K562 (cell line): ENCODE data around the gene RBBP7. TPM values are rescaled to one million over a fixed set of nuclear protein-coding genes. Genes with fewer than 3 reads are reported as not detected.

Experiments used
- ATAC-seq: fragments of 200-7000 bp; cut with Tn5 transposase; 3 replicates; pipeline ENCODE4 v1.9.1; 2020; ENCODE audit warnings: moderate library complexity
- BruUV-seq: library from RNA; stranded (reverse); fragments of 400-500 nt; replicated peaks from 2 replicates; lab custom pipeline; 2021; lab: Mats Ljungman, UMichigan
- CTCF ChIA-PET: fragments of 300-600 bp; formaldehyde crosslinking; extraction: SDS; loops from one replicate; lab custom pipeline; 2021; ENCODE audit warnings: low intra/inter-chr PET ratio; lab: Yijun Ruan, JAX
- POLR2A ChIA-PET: fragments of 300-600, 350-650 bp; sonication (Branson Sonifier 250); formaldehyde crosslinking; extraction: SDS; loops from one replicate; lab custom pipeline; 2021; ENCODE audit warnings: antibody characterized with exemption, inconsistent platforms; lab: Yijun Ruan, JAX
- DNase-seq, 4 experiments: peaks; one replicate each; pipeline versions ENCODE4 v3.0.0 to v3.0.0-alpha.2; 2011 to 2018; ENCODE audit warnings: low spot score in 3 of 4, mixed read lengths in 3 of 4; ENCODE audit errors: extremely low read depth in 1 of 4
- FAIRE-seq: peaks from 2 replicates; lab custom pipeline; 2011; peaks lifted over from hg19 to GRCh38; lab: Jason Lieb, UNC
- H2AFZ ChIP-seq: 2 replicates; pipeline ENCODE4 v1.6.0; 2011; ENCODE audit warnings: low read depth, low read length, control low read depth, inconsistent platforms
- H3K27ac ChIP-seq: fragments of 200-600 bp; 3 replicates; pipeline ENCODE4 v1.8.0; 2011; ENCODE audit warnings: low read depth, mild to moderate bottlenecking, control low read depth, inconsistent platforms, low read length, moderate library complexity, mixed read lengths; ENCODE audit errors: extremely low read depth
- H3K27me3 ChIP-seq, 2 experiments: fragments of 300-600 bp in 1 of 2; 2 replicates in 1 of 2; 3 replicates in 1 of 2; pipeline versions ENCODE4 v1.6.0 to v1.8.0; 2011; ENCODE audit warnings: inconsistent platforms in 2 of 2, low read length in 2 of 2, mild to moderate bottlenecking in 1 of 2, mixed read lengths in 1 of 2, moderate library complexity in 1 of 2; ENCODE audit not compliant: control insufficient read depth in 2 of 2, insufficient read depth in 2 of 2
- H3K36me3 ChIP-seq: fragments of 300-600 bp; 3 replicates; pipeline ENCODE4 v1.8.0; 2011; ENCODE audit warnings: mild to moderate bottlenecking, low read length, inconsistent platforms; ENCODE audit not compliant: control insufficient read depth, insufficient read depth
- H3K4me1 ChIP-seq, 2 experiments: fragments of 200-600 bp in 1 of 2; replicated peaks in 1 of 2; 2 replicates in 1 of 2; 3 replicates in 1 of 2; pipeline versions ENCODE4 v1.5.1 to v1.8.0; 2011; ENCODE audit warnings: inconsistent platforms in 2 of 2, low read length in 2 of 2, mild to moderate bottlenecking in 1 of 2, mixed read lengths in 1 of 2, moderate library complexity in 1 of 2; ENCODE audit not compliant: control insufficient read depth in 2 of 2, insufficient read depth in 2 of 2
- H3K4me2 ChIP-seq: 2 replicates; pipeline ENCODE4 v1.6.1; 2011; ENCODE audit warnings: low read length, control low read depth, inconsistent platforms, mixed read lengths; ENCODE audit not compliant: insufficient read depth
- H3K4me3 ChIP-seq: fragments of 200-600 bp; sonication (generic), shearing (Covaris generic); 2 replicates; pipeline ENCODE4 v1.5.1; 2016; ENCODE audit warnings: control low read depth, inconsistent platforms
- H3K79me2 ChIP-seq: fragments of 200-600 bp; 3 replicates; pipeline ENCODE4 v1.8.0; 2011; ENCODE audit warnings: low read length, inconsistent platforms; ENCODE audit not compliant: control insufficient read depth, insufficient read depth
- H3K9ac ChIP-seq, 2 experiments: 2 replicates each; pipeline versions ENCODE4 v1.6.0 to v1.6.1; 2011; ENCODE audit warnings: low read depth in 2 of 2, low read length in 2 of 2, control low read depth in 1 of 2, inconsistent platforms in 1 of 2, mild to moderate bottlenecking in 1 of 2, mixed read lengths in 1 of 2; ENCODE audit not compliant: insufficient read depth in 1 of 2
- H3K9me1 ChIP-seq: one replicate; pipeline ENCODE4 v1.6.0; 2011; ENCODE audit warnings: inconsistent platforms, mild to moderate bottlenecking, low read length, moderate library complexity; ENCODE audit not compliant: control insufficient read depth, insufficient read depth
- H3K9me3 ChIP-seq: replicated peaks from 2 replicates; pipeline ENCODE4 v1.5.1; 2011; ENCODE audit warnings: low read depth, low read length, inconsistent platforms; ENCODE audit not compliant: control insufficient read depth, insufficient read depth
- H4K20me1 ChIP-seq: replicated peaks from 2 replicates; pipeline ENCODE4 v1.6.1; 2011; ENCODE audit warnings: low read length, inconsistent platforms, mixed read lengths; ENCODE audit not compliant: control insufficient read depth, insufficient read depth
- HMGN3 ChIP-seq: IDR thresholded peaks from 2 replicates; pipeline ENCODE4 v1.6.1; 2011; ENCODE audit warnings: borderline replicate concordance, low read depth, mild to moderate bottlenecking, mixed read lengths, low read length; ENCODE audit not compliant: insufficient read length; ENCODE audit errors: extremely low read depth
- KDM5B ChIP-seq: fragments of 200-600 bp; sonication (generic); IDR thresholded peaks from 2 replicates; pipeline ENCODE4 v1.6.1; 2012; ENCODE audit warnings: low read depth, mild to moderate bottlenecking, moderate library complexity, low read length, control low read depth, inconsistent platforms; ENCODE audit not compliant: insufficient replicate concordance
- MECOM ChIP-seq: fragments of 250-450 bp; sonication (Bioruptor Pico); IDR thresholded peaks from 2 replicates; pipeline ENCODE4 v1.8.0; 2022; ENCODE audit warnings: inconsistent platforms
- MTA2 ChIP-seq: fragments of 450-650 bp; IDR thresholded peaks from 2 replicates; pipeline ENCODE4 v1.6.1; 2016; ENCODE audit warnings: low read depth
- MTF1 ChIP-seq: fragments of 250-450 bp; sonication (Bioruptor Pico); IDR thresholded peaks from 2 replicates; pipeline ENCODE4 v1.9.0; 2021; ENCODE audit warnings: moderate library complexity, mild to moderate bottlenecking, inconsistent platforms, borderline replicate concordance
- NFRKB ChIP-seq: fragments of 450-650 bp; IDR thresholded peaks from 2 replicates; pipeline ENCODE4 v1.6.1; 2016; ENCODE audit warnings: low read depth
- NFXL1 ChIP-seq: fragments of 450-650 bp; formaldehyde crosslinking; IDR thresholded peaks from 2 replicates; pipeline ENCODE4 v1.4.0; 2021; ENCODE audit warnings: mild to moderate bottlenecking
- PTTG1 ChIP-seq: fragments of 450-650 bp; IDR thresholded peaks from 2 replicates; pipeline ENCODE4 v1.6.1; 2016; ENCODE audit warnings: low read depth, mild to moderate bottlenecking, missing genetic modification characterization, missing compliant biosample characterization
- SIN3B ChIP-seq: fragments of 450-650 bp; IDR thresholded peaks from 2 replicates; pipeline ENCODE4 v1.6.1; 2017; ENCODE audit warnings: low read depth, mild to moderate bottlenecking, moderate library complexity
- SMC3 ChIP-seq: conservative IDR thresholded peaks from 2 replicates; pipeline ENCODE4 v1.6.1; 2011; ENCODE audit warnings: low read depth, low read length, improper control_type of control experiment; ENCODE audit not compliant: insufficient read depth
- WGBS: fragments of 100-300 bp; shearing (Covaris generic); methylation state at CpG from one replicate; pipeline ENCODE4 v1.1.6; 2016; ENCODE audit warnings: low coverage, mixed read lengths; ENCODE audit not compliant: insufficient coverage; ENCODE audit errors: missing lambda C conversion rate; 5-methylcytosine and 5-hydroxymethylcytosine counted together
- in situ Hi-C: fragments of 300-500 bp; cut with MboI; formaldehyde crosslinking; loops from 4 replicates; pipeline ENCODE4 v1.15.0; 2018; ENCODE audit warnings: inconsistent platforms, mixed read lengths
- intact Hi-C: fragments of 100-400 bp; cut with micrococcal nuclease; formaldehyde crosslinking; loops from 2 replicates; pipeline ENCODE4 v1.14.2; 2022
- polyA plus RNA-seq, 8 experiments: library from polyadenylated mRNA; depleted of rRNA in 4 of 8; stranded (reverse) in 5 of 8; unstranded in 3 of 8; fragments of >200 nt; fragmentation: Nextera tagmentation in 2 of 8; fragmentation: Illumina TruSeq in 1 of 8; extraction: Ambion mirVana in 2 of 8; extraction: Trizol in 1 of 8; gene quantifications; 2 replicates each; pipeline versions ENCODE4 v1.2.1 to v1.2.3, GENCODE V29; 2011 to 2014; ENCODE audit warnings: inconsistent platforms in 1 of 8, missing spikeins in 1 of 8
- total RNA-seq, 7 experiments: library from RNA; depleted of rRNA in 6 of 7; stranded (reverse); fragments of >200 nt in 6 of 7; fragmentation: Illumina TruSeq in 2 of 7; extraction: Trizol in 2 of 7; gene quantifications; 2 replicates each; pipeline versions ENCODE4 v1.2.1 to v1.2.3, GENCODE V29; 2011 to 2021; ENCODE audit warnings: low replicate concordance in 1 of 7
- TF ChIP-seq, protein P1 (sequence below): fragments of 250-450 bp; sonication (Bioruptor Pico); IDR thresholded peaks from 2 replicates; pipeline ENCODE4 v1.5.1; 2021; ENCODE audit warnings: mild to moderate bottlenecking
- TF ChIP-seq, protein P2 (sequence below): fragments of 250-450 bp; sonication (Bioruptor Pico); IDR thresholded peaks from 2 replicates; pipeline ENCODE4 v1.9.0; 2021; ENCODE audit warnings: mild to moderate bottlenecking, inconsistent platforms
- TF ChIP-seq, protein P3 (sequence below): fragments of 450-650 bp; formaldehyde crosslinking; IDR thresholded peaks from 2 replicates; pipeline ENCODE4 v1.4.0; 2020; ENCODE audit warnings: mild to moderate bottlenecking, moderate library complexity

RBBP7 gene
- total and polyA plus RNA-seq, 9 of the 15 experiments (the other 6 are each of a cell fraction or from before 2014, with no cell fraction given), result 79.0 to 364 (median 182) TPM

DNA sequence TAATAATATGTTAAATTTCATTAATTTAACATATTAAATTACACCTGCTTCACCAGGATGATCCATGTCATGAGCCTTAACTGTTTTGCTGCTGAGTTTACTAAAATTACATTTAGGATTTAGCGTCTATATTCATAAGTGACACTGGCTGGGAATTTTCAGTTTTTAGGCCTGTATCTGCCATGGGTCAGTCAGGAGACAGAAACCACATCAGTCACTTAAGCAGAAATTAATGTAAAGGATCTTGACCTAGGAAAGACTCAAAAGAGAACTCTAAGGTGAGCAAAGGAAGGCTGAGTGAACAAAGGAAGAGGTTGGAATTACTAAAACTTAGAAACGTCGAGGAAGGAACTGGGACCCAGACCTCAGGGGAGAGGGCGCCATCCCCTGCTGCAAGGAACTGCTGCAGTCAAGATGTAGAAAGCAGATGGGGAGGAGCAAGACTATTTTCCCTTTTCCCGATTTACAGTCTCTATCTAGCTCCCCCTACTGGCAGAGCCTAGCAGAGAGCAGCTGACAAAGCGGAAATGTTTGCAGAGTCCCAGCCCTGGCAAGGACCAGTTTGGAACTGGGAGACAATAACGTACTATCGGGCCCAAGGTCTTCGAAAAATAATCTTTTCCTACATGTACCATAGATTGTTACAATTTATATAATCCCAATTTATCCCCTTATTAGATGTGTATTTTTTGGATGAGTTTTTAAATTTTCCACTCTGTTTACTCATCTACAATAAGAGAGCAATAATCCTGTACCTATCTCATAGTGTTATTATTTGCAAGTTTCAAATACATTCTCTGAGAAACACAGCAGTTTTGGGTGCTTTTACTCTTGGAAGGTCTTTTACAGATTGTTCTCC, 22.6 kb upstream of the RBBP7 start (continued):
- peak; percentile 48 for TF ChIP-seq SMC3
- no peak for TF ChIP-seq NFXL1 (CRISPR knock-in tag)

DNA sequence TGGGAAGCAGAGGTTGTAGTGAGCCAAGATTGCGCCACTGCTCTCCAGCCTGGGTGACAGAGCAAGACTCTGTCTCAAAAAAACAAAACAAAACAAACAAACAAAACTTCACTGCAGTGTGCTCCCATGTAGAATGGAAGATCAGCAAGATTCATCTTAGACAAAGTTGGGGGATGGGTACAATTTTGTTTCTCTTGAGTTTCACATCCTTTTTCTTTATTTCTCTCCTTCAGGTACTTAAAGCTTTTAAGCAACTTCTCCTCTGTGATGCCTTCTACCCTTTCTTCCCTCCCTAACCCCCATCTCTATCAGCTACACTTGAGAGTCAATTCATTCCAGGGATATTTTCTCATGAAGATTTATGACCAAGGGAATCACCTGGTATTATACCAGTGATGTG, 15.5 kb upstream of the RBBP7 start:
- Histone ChIP-seq H3K9ac (no peak overlapping the region), H3K27me3 (no peaks in the 10 kb centered on the region; a peak in 2 of 5 replicates), H3K4me2 (no peak overlapping the region), H4K20me1 (no peaks in the 10 kb centered on the region), H2AFZ (no peak overlapping the region), H3K4me3 (no peak overlapping the region), H3K4me1 (peaks cover 5% of the 10 kb centered on the region in 2 experiments; a peak in 4 of 5 replicates), H3K9me1 (no peaks in the 10 kb centered on the region), H3K9me3 (no peaks in the 10 kb centered on the region), H3K27ac (no peak overlapping the region)
- POLR2A ChIA-PET, result no interaction called here
- DNase-seq (no peak), ATAC-seq (no peak), FAIRE-seq (no peak)
- intact Hi-C loops, result no loop called here
- no CpG with 5 or more reads among the region's 1 CpG for WGBS
- in situ Hi-C loops, result no loop called here
- TF ChIP-seq KDM5B (no peak), MTA2 (no peak), NFRKB (no peak), HMGN3 (no peak), MECOM (CRISPR knock-in tag) (no peak), PTTG1 (tag) (no peak), MTF1 (no peak), SIN3B (no peak)
- TF ChIP-seq, protein P1, sequence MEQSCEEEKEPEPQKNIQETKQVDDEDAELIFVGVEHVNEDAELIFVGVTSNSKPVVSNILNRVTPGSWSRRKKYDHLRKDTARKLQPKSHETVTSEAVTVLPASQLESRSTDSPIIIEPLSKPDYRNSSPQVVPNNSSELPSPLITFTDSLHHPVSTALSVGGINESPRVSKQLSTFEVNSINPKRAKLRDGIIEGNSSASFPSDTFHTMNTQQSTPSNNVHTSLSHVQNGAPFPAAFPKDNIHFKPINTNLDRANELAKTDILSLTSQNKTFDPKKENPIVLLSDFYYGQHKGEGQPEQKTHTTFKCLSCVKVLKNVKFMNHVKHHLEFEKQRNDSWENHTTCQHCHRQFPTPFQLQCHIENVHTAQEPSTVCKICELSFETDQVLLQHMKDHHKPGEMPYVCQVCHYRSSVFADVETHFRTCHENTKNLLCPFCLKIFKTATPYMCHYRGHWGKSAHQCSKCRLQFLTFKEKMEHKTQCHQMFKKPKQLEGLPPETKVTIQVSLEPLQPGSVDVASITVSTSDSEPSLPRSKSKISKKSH (CRISPR knock-in tag), result no peak
- TF ChIP-seq, protein P2, sequence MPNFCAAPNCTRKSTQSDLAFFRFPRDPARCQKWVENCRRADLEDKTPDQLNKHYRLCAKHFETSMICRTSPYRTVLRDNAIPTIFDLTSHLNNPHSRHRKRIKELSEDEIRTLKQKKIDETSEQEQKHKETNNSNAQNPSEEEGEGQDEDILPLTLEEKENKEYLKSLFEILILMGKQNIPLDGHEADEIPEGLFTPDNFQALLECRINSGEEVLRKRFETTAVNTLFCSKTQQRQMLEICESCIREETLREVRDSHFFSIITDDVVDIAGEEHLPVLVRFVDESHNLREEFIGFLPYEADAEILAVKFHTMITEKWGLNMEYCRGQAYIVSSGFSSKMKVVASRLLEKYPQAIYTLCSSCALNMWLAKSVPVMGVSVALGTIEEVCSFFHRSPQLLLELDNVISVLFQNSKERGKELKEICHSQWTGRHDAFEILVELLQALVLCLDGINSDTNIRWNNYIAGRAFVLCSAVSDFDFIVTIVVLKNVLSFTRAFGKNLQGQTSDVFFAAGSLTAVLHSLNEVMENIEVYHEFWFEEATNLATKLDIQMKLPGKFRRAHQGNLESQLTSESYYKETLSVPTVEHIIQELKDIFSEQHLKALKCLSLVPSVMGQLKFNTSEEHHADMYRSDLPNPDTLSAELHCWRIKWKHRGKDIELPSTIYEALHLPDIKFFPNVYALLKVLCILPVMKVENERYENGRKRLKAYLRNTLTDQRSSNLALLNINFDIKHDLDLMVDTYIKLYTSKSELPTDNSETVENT (CRISPR knock-in tag), result no peak
- TF ChIP-seq, protein P3, sequence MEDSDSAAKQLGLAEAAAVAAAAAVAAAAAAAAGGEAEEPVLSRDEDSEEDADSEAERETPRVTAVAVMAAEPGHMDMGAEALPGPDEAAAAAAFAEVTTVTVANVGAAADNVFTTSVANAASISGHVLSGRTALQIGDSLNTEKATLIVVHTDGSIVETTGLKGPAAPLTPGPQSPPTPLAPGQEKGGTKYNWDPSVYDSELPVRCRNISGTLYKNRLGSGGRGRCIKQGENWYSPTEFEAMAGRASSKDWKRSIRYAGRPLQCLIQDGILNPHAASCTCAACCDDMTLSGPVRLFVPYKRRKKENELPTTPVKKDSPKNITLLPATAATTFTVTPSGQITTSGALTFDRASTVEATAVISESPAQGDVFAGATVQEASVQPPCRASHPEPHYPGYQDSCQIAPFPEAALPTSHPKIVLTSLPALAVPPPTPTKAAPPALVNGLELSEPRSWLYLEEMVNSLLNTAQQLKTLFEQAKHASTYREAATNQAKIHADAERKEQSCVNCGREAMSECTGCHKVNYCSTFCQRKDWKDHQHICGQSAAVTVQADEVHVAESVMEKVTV, result no peak
- TF ChIP-seq, all 486 proteins: peak for 0
- CTCF ChIA-PET, result no interaction called here
- no peaks in the 10 kb centered on the region for H3K79me2 ChIP-seq
- no TSS peak for BruUV-seq
- no peaks in the 10 kb centered on the region for H3K36me3 ChIP-seq
